ENCODE data around the gene WNT7B. TPM values are rescaled to one million over a fixed set of nuclear protein-coding genes. Genes with fewer than 3 reads are reported as not detected.

Gene WNT7B
- polyA plus RNA-seq, 1 of the 3 experiments (the other 2 are of a cell fraction), result 0.13 TPM

GRCh38 chr22:45893516-45893915 is 83.4 kb downstream of the WNT7B start:
- Histone ChIP-seq H3K9me2 (no peaks in the 10 kb centered on the region), H3K9ac (no peak overlapping the region), H3K27me3 (ENCODE audit: insufficient read depth) (no peaks in the 10 kb centered on the region), H3K36me3 (replicated peaks in 1 of 2; ENCODE audit: control insufficient read depth in 1 of 2, insufficient read depth in 2 of 2, low read length in 1 of 2) (no peaks in the 10 kb centered on the region), H3K27ac (ENCODE audit: low read depth in 2 of 2, low read length in 1 of 2) (no peak overlapping the region), H4K20me1 (ENCODE audit: insufficient read depth) (no peaks in the 10 kb centered on the region), H3K4me3 (ENCODE audit: low read depth in 2 of 2, low read length in 1 of 2) (no peak overlapping the region), H3F3A (replicated peaks; ENCODE audit: insufficient read depth) (no peaks in the 10 kb centered on the region), H3K4me1 (ENCODE audit: control insufficient read depth in 1 of 2, insufficient read depth in 2 of 2, low read depth in 1 of 2, low read length in 1 of 2) (peaks cover 0 to 18% of the 10 kb centered on the region in 2 experiments; a peak in 1 of 4 replicates), H3K9me3 (no peaks in the 10 kb centered on the region), H3K4me2 (no peak overlapping the region), H3K79me2 (ENCODE audit: insufficient read depth) (no peaks in the 10 kb centered on the region), H2AFZ (ENCODE audit: low read depth) (no peak overlapping the region)
- TF ChIP-seq MXI1 (IDR thresholded peaks at IDR 0.05; ENCODE audit: low read depth, low read length), result no peak
- no peak for TF ChIP-seq TCF12 (IDR thresholded peaks at IDR 0.05)
- no peak for TF ChIP-seq ELF1 (IDR thresholded peaks at IDR 0.05)
- no peak for TF ChIP-seq SMC3 (IDR thresholded peaks at IDR 0.05; ENCODE audit: low read depth, low read length)
- TF ChIP-seq RXRA (IDR thresholded peaks at IDR 0.05; ENCODE audit: borderline replicate concordance, low read depth), result no peak
- no peak for TF ChIP-seq GABPA (IDR thresholded peaks at IDR 0.05; ENCODE audit: low read depth)
- ChIA-PET POLR2A (interaction anchor here (0.6 kb wide), 1 partner anchor 268 kb away, joined by 3 read pairs; no protein-coding TSS in a partner anchor), CTCF (interaction anchor here (1.0 to 1.2 kb wide), 2 partner anchors 16 to 29 kb away, joined by 3 to 5 read pairs; no protein-coding TSS in a partner anchor)
- WGBS (ENCODE audit: low lambda C conversion rate), result 65% methylated on average over 9 of the region's 9 CpGs
- no peak for DNase-seq

- ChIA-PET CTCF (interaction anchor here (1.0 to 1.2 kb wide), 3 partner anchors 16 to 29 kb away, joined by 3 to 5 read pairs (median 3); no protein-coding TSS in a partner anchor), POLR2A (interaction anchor here (0.6 kb wide), 1 partner anchor 268 kb away, joined by 3 read pairs; no protein-coding TSS in a partner anchor)
- TF ChIP-seq MAX (IDR thresholded peaks at IDR 0.05; ENCODE audit: low read depth) (no peak), NRF1 (IDR thresholded peaks at IDR 0.05; ENCODE audit: low read depth, low read length) (no peak), ELF1 (IDR thresholded peaks at IDR 0.05) (no peak), REST (IDR thresholded peaks at IDR 0.05; ENCODE audit: low read depth, low read length) (no peak), IRF3 (IDR thresholded peaks at IDR 0.05; ENCODE audit: low read depth, low read length) (no peak), CTCF (IDR thresholded peaks at IDR 0.05) (no peak), RCOR1 (IDR thresholded peaks at IDR 0.05; ENCODE audit: low read length) (no peak), EZH2phosphoT487 (IDR thresholded peaks at IDR 0.05; ENCODE audit: borderline replicate concordance, low read depth) (no peak), SMC3 (IDR thresholded peaks at IDR 0.05; ENCODE audit: low read depth, low read length) (no peak), RAD21 (IDR thresholded peaks at IDR 0.05; ENCODE audit: low read length) (no peak), USF2 (IDR thresholded peaks at IDR 0.05; ENCODE audit: borderline replicate concordance, low read depth, low read length) (no peak), RFX5 (IDR thresholded peaks at IDR 0.05; ENCODE audit: low read length) (no peak), POLR2AphosphoS5 (IDR thresholded peaks at IDR 0.05; ENCODE audit: low read depth, low read length) (no peak)
These were observed 84.1 kb downstream of the WNT7B start for GRCh38 chr22:45892681-45893461.

More at GRCh38 chr22:45892681-45893461, 84.1 kb downstream of the WNT7B start:
- Histone ChIP-seq H3K27me3 (ENCODE audit: insufficient read depth) (no peaks in the 10 kb centered on the region), H3K36me3 (replicated peaks in 1 of 2; ENCODE audit: control insufficient read depth in 1 of 2, insufficient read depth in 2 of 2, low read length in 1 of 2) (no peaks in the 10 kb centered on the region), H3K27ac (ENCODE audit: low read depth in 2 of 2, low read length in 1 of 2) (no peak overlapping the region), H3K4me2 (no peak overlapping the region), H4K20me1 (ENCODE audit: insufficient read depth) (no peaks in the 10 kb centered on the region), H3K4me3 (ENCODE audit: low read depth in 2 of 2, low read length in 1 of 2) (no peak overlapping the region), H2AFZ (ENCODE audit: low read depth) (no peak overlapping the region), H3F3A (replicated peaks; ENCODE audit: insufficient read depth) (no peaks in the 10 kb centered on the region), H3K9ac (no peak overlapping the region), H3K4me1 (ENCODE audit: control insufficient read depth in 1 of 2, insufficient read depth in 2 of 2, low read depth in 1 of 2, low read length in 1 of 2) (peaks cover 0 to 20% of the 10 kb centered on the region in 2 experiments; a peak in 1 of 4 replicates), H3K9me2 (no peaks in the 10 kb centered on the region), H3K79me2 (ENCODE audit: insufficient read depth) (no peaks in the 10 kb centered on the region), H3K9me3 (no peaks in the 10 kb centered on the region)
- 30% methylated on average over 2 of the region's 16 CpGs for WGBS (ENCODE audit: low lambda C conversion rate)
- no peak for DNase-seq
